IMR-90 (cell line): ENCODE results near the gene TTC28. TPM values are rescaled to one million over a fixed set of nuclear protein-coding genes. Genes with fewer than 3 reads are reported as not detected.
A peak's percentile ranks its signal among the peaks of the same experiment; 100 is the strongest.

Experiments used
- ATAC-seq: fragments of 200-7000 bp; cut with Tn5 transposase; 2 replicates; pipeline ENCODE4 v1.9.1; 2020; ENCODE audit warnings: low read depth, mild to moderate bottlenecking, moderate library complexity
- BruUV-seq: library from RNA; stranded (reverse); fragments of 400-500 nt; replicated peaks from 2 replicates; lab custom pipeline; 2021; lab: Mats Ljungman, UMichigan
- CTCF ChIA-PET: fragments of 300-600 bp; formaldehyde crosslinking; extraction: SDS; loops from one replicate; lab custom pipeline; 2021; ENCODE audit warnings: antibody characterized with exemption; lab: Yijun Ruan, JAX
- POLR2A ChIA-PET: fragments of 300-600 bp; sonication (Branson Sonifier 250); formaldehyde crosslinking; loops from one replicate; lab custom pipeline; 2022; ENCODE audit warnings: antibody characterized with exemption; ENCODE audit not compliant: unreplicated experiment; lab: Charles Lee
- DNase-seq: peaks from one replicate; pipeline ENCODE4 v3.0.0; 2013
- H2AFZ ChIP-seq: replicated peaks from 2 replicates; pipeline ENCODE3; 2013; ENCODE audit warnings: low read length, mild to moderate bottlenecking; ENCODE audit not compliant: poor library complexity
- H2AK5ac ChIP-seq: 2 replicates; pipeline ENCODE4 v1.6.1; 2013; ENCODE audit warnings: low read depth, low read length, inconsistent platforms
- H2AK9ac ChIP-seq: replicated peaks from 2 replicates; pipeline ENCODE3; 2013; ENCODE audit warnings: mild to moderate bottlenecking, low read depth, low read length, moderate library complexity; ENCODE audit not compliant: poor library complexity
- H2BK120ac ChIP-seq: 2 replicates; pipeline ENCODE4 v1.6.1; 2013; ENCODE audit warnings: low read depth, low read length, inconsistent platforms
- H2BK15ac ChIP-seq: 3 replicates; pipeline ENCODE4 v1.6.1; 2013; ENCODE audit warnings: low read depth, low read length, inconsistent platforms
- H2BK20ac ChIP-seq: 2 replicates; pipeline ENCODE4 v1.6.1; 2013; ENCODE audit warnings: low read depth, mild to moderate bottlenecking, inconsistent platforms, low read length, moderate library complexity
- H2BK5ac ChIP-seq: 2 replicates; pipeline ENCODE4 v1.6.1; 2013; ENCODE audit warnings: mild to moderate bottlenecking, low read depth, low read length, inconsistent platforms; ENCODE audit not compliant: poor library complexity, severe bottlenecking
- H3K14ac ChIP-seq: replicated peaks from 2 replicates; pipeline ENCODE4 v1.6.1; 2013; ENCODE audit warnings: low read depth, low read length, inconsistent platforms
- H3K18ac ChIP-seq: 2 replicates; pipeline ENCODE4 v1.6.1; 2013; ENCODE audit warnings: low read depth, low read length, control low read depth
- H3K23ac ChIP-seq: 2 replicates; pipeline ENCODE4 v1.6.1; 2013; ENCODE audit warnings: low read depth, low read length, inconsistent platforms
- H3K27ac ChIP-seq: 2 replicates; pipeline ENCODE4 v1.5.1; 2013; ENCODE audit warnings: mild to moderate bottlenecking, control low read depth, low read length; ENCODE audit not compliant: insufficient read depth
- H3K27me3 ChIP-seq: 2 replicates; pipeline ENCODE4 v1.6.1; 2013; ENCODE audit warnings: low read length; ENCODE audit not compliant: control insufficient read depth, insufficient read depth
- H3K36me3 ChIP-seq: 2 replicates; pipeline ENCODE4 v1.6.1; 2013; ENCODE audit warnings: low read length, mixed read lengths; ENCODE audit not compliant: control insufficient read depth, insufficient read depth
- H3K4ac ChIP-seq: 2 replicates; pipeline ENCODE4 v1.6.1; 2013; ENCODE audit warnings: low read depth, low read length, inconsistent platforms
- H3K4me1 ChIP-seq: 2 replicates; pipeline ENCODE4 v1.6.1; 2013; ENCODE audit warnings: low read length, mixed read lengths; ENCODE audit not compliant: control insufficient read depth, insufficient read depth
- H3K4me2 ChIP-seq: 2 replicates; pipeline ENCODE4 v1.6.1; 2013; ENCODE audit warnings: low read depth, mild to moderate bottlenecking, control low read depth, low read length, moderate library complexity
- H3K4me3 ChIP-seq: 2 replicates; pipeline ENCODE4 v1.5.1; 2013; ENCODE audit warnings: low read depth, mild to moderate bottlenecking, control low read depth, low read length, moderate library complexity; ENCODE audit not compliant: insufficient read depth
- H3K56ac ChIP-seq: 2 replicates; pipeline ENCODE4 v1.6.1; 2013; ENCODE audit warnings: low read length, inconsistent platforms; ENCODE audit not compliant: insufficient read depth; ENCODE audit errors: extremely low read depth
- H3K79me1 ChIP-seq, 2 experiments: 2 replicates each; pipeline ENCODE4 v1.6.1; 2013; ENCODE audit warnings: low read length in 2 of 2, inconsistent platforms in 1 of 2, low read depth in 1 of 2
- H3K9ac ChIP-seq: 2 replicates; pipeline ENCODE4 v1.6.1; 2013; ENCODE audit warnings: low read depth, low read length, control low read depth
- H3K9me1 ChIP-seq: 2 replicates; pipeline ENCODE4 v1.6.1; 2013; ENCODE audit warnings: low read length, inconsistent platforms; ENCODE audit not compliant: insufficient read depth
- H3K9me3 ChIP-seq: 2 replicates; pipeline ENCODE4 v1.6.1; 2013; ENCODE audit warnings: low read length; ENCODE audit not compliant: control insufficient read depth, insufficient read depth
- H4K20me1 ChIP-seq: 2 replicates; pipeline ENCODE4 v1.6.1; 2013; ENCODE audit warnings: low read length, inconsistent platforms; ENCODE audit not compliant: insufficient read depth
- H4K5ac ChIP-seq: 2 replicates; pipeline ENCODE4 v1.6.1; 2013; ENCODE audit warnings: mild to moderate bottlenecking, low read depth, low read length, control low read depth
- H4K8ac ChIP-seq, 2 experiments: 2 replicates each; pipeline ENCODE4 v1.6.1; 2013; ENCODE audit warnings: low read depth in 2 of 2, low read length in 2 of 2, control low read depth in 1 of 2, inconsistent platforms in 1 of 2
- H4K91ac ChIP-seq: 2 replicates; pipeline ENCODE4 v1.6.1; 2013; ENCODE audit warnings: low read depth, low read length, inconsistent platforms; ENCODE audit not compliant: insufficient read depth
- MAFK ChIP-seq: IDR thresholded peaks from 2 replicates; pipeline ENCODE4 v1.6.1; 2012; ENCODE audit warnings: low read depth, low read length, improper control_type of control experiment
- RAD21 ChIP-seq: IDR thresholded peaks from 2 replicates; pipeline ENCODE4 v1.6.1; 2012; ENCODE audit warnings: low read length, improper control_type of control experiment
- WGBS, 2 experiments: methylation state at CpG; one replicate each; pipeline versions ENCODE4 v1.1.5 to v1.1.7; 2013; ENCODE audit warnings: missing lambda C conversion rate in 2 of 2; ENCODE audit not compliant: insufficient read length in 1 of 2; ENCODE audit errors: extremely low coverage in 2 of 2; 5-methylcytosine and 5-hydroxymethylcytosine counted together
- dilution Hi-C: fragments of 300-500 bp; cut with HindIII; formaldehyde crosslinking; loops from one replicate; pipeline ENCODE4 v1.14.3; 2018; ENCODE audit warnings: low sequenced_read_pairs; ENCODE audit not compliant: unreplicated experiment
- in situ Hi-C: fragments of 300-500 bp; cut with MboI; formaldehyde crosslinking; loops from 3 replicates; pipeline ENCODE4 v1.14.3; 2019; ENCODE audit warnings: low sequenced_read_pairs, inconsistent platforms, mixed read lengths
- intact Hi-C: fragments of 100-400 bp; cut with micrococcal nuclease; formaldehyde crosslinking; loops from 2 replicates; pipeline ENCODE4 v1.10.0; 2022
- polyA plus RNA-seq, 3 experiments: library from polyadenylated mRNA; depleted of rRNA; stranded (reverse); fragments of >200 nt; gene quantifications; 2 replicates each; pipeline ENCODE4 v1.2.3, GENCODE V29; 2012; ENCODE audit warnings: low replicate concordance in 1 of 3
- total RNA-seq: library from RNA; depleted of rRNA; stranded (reverse); fragments of >200 nt; gene quantifications from 2 replicates; pipeline ENCODE4 v1.2.3, GENCODE V29; 2012

Gene TTC28
- total and polyA plus RNA-seq, 2 of the 4 experiments (the other 2 are of a cell fraction): 5.6 to 13.3 TPM

DNA sequence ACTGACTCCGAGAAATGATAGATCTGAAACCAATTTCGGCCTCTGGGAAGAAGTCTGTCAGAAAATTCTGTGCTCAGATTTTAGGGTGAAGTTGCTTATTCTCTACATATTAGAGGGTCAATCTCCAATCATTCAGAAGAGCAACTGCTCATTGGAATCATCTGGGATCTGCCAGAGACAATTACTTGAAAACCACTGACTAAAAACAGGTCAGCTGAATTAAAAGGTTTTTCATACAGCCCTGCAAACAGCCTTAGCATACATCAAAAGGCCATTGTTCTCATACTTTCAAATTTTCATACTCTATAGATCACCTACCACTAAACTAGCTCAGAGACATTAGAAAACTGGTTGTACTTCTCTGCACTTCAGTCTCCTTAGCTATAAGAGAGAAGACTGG, 470.9 kb downstream of the TTC28 start:
- BruUV-seq: no TSS peak
- no peak overlapping the region for H3K23ac ChIP-seq
- H2AK5ac ChIP-seq: peak overlapping the region; percentile 6; the same call in 1 of the 2 replicates
- ATAC-seq: no peak
- H4K8ac ChIP-seq: no peak overlapping the region
- H3K9me3 ChIP-seq: no peaks in the 10 kb centered on the region
- no peak overlapping the region for H2AFZ ChIP-seq
- POLR2A ChIA-PET: no interaction called here
- CTCF ChIA-PET: no interaction called here
- WGBS, 2 experiments: no CpG with 5 or more reads among the region's 2 CpGs
- no peak overlapping the region for H2BK5ac ChIP-seq
- no peak overlapping the region for H3K4me3 ChIP-seq
- DNase-seq: no peak
- H3K9ac ChIP-seq: no peak overlapping the region
- H4K91ac ChIP-seq: no peak overlapping the region
- H2BK15ac ChIP-seq: no peak overlapping the region
- H2BK120ac ChIP-seq: no peak overlapping the region
- no peak overlapping the region for H2BK20ac ChIP-seq
- H3K14ac ChIP-seq: no peak overlapping the region
- intact Hi-C loops (no loop called here), in situ Hi-C loops (no loop called here), dilution Hi-C loops (no loop called here)
- H3K18ac ChIP-seq: no peak overlapping the region
- no peaks in the 10 kb centered on the region for H3K27me3 ChIP-seq
- H4K20me1 ChIP-seq: no peaks in the 10 kb centered on the region
- no peak overlapping the region for H2AK9ac ChIP-seq
- H3K56ac ChIP-seq: no peak overlapping the region
- H3K4ac ChIP-seq: no peak overlapping the region
- TF ChIP-seq RAD21 (no peak), MAFK (no peak)
- H4K5ac ChIP-seq: no peak overlapping the region
- H3K27ac ChIP-seq: no peak overlapping the region
- H3K9me1 ChIP-seq: no peaks in the 10 kb centered on the region
- H3K4me2 ChIP-seq: no peak overlapping the region
- peaks cover 8% of the 10 kb centered on the region for H3K4me1 ChIP-seq
- H3K36me3 ChIP-seq: no peaks in the 10 kb centered on the region
- peaks cover 3 to 6% of the 10 kb centered on the region in 2 experiments; a peak in 2 of 4 replicates for H3K79me1 ChIP-seq
